Measurements from ENCODE around the gene SPATA7.

Gene SPATA7

DNA sequence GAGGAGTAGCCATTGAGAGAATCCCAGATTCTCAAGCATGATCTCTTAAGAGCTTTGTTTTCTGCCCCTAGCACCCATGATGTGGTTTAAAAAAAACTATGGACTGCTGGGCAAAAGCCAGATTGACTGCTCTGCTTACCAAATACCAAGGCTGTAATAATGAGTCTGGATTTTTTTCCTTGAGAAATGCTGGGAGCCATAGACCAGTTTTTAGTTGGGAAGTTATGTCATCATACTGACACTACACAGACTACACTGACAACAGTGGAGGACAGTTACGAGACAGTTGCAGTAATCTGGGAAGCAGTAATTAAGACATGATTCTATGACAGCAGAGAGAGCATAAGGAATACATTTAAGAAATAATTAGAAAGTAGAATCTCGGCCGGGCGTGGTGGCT is 35.8 kb downstream of the SPATA7 start:
- DNase-seq: no peak

DNA sequence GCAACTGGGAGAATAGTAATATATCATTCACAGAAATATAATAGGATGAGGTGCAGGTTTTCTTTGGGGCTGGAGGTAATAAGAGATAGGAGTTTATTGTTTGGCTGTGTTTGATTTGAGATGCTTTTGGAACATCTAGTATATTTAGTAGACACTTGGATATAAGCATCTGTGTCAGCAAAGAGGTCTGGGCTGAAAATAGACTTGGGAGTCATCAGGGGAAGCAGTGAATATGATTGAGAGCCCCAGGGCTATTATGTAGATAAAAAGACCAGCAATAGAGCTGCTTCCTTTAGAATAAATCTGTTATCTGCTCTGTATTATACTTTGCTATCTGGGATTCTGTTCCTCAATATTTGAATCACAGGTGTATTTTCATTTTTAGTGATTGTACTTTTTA is 36.6 kb downstream of the SPATA7 start:
- no peak for DNase-seq

DNA sequence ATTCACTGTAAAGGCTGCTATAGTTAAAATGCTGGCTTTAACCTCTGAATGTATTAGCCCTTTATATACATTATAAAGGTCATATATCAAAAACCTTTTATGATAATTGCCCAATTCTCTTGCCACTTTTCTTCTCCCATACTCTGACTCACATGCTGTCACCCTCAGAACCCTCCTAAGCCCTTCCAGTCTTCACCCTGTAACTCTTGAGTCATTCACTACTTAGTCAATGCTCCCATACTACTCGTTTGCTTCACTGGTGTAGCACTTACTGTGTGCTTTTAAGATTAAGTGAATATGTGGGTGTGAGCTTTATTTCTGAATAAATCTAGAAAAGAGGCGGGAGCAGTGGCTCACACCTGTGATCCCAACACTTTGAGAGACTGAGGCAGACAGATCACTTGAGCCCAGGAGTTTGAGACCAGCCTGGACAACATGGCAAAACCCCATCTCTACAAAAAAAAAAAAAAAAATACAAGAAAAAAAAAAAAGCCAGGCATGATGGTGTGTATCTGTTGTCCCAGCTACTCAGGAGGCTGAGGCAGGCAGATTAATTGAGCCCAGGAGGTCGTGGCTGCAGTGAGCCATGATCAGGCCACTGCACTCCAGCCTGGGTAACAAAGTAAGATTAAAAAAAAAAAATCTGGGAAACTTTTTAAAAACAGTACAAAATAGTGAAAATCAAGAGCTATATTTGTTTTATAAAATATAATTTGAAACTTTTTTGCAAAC is 37.6 kb downstream of the SPATA7 start:
- DNase-seq: no peak

DNA sequence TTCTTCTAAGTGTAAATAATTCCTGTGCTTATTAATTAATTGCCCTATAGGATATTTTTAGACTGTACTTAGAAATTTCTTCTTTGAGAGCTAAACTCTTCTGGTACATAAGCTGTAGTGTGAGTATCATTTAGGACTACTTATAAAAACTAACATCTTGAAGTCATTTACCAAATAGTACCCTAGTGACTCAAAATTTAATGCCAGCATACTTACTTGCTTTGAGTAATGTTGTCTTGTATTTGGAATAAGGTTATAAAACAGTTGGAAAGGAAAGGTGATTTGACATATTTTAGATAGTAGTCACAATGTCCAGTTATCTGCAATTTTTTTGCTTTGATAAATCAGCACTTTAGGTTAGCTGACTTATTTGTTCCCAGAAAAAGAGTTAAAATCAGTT is 39.1 kb downstream of the SPATA7 start:
- DNase-seq: no peak

DNA sequence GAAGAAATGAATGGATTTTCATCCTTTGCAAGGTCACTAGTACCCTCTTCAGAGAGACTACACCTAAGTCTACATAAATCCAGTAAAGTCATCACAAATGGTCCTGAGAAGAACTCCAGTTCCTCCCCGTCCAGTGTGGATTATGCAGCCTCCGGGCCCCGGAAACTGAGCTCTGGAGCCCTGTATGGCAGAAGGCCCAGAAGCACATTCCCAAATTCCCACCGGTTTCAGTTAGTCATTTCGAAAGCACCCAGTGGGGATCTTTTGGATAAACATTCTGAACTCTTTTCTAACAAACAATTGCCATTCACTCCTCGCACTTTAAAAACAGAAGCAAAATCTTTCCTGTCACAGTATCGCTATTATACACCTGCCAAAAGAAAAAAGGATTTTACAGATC is 40.8 kb downstream of the SPATA7 start:
- no peak for DNase-seq

DNA sequence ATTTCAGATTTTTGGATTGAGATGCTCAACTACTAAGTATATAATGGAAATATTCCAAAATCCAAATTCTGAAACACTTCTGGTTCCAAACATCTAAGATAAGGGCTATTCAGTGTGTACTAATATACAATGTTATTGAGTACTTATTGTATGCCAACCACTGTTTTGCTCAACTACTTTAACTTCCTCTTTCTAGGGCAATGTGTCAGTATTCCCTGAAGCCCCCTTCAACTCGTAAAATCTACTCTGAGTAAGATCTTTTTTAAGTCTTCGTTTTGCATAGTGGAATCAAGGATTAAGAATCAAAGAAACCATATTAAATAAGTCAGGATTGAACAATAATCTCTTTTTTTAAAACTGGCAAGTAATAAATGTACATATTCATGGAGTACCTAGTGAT is 45.5 kb downstream of the SPATA7 start:
- DNase-seq: no peak

DNA sequence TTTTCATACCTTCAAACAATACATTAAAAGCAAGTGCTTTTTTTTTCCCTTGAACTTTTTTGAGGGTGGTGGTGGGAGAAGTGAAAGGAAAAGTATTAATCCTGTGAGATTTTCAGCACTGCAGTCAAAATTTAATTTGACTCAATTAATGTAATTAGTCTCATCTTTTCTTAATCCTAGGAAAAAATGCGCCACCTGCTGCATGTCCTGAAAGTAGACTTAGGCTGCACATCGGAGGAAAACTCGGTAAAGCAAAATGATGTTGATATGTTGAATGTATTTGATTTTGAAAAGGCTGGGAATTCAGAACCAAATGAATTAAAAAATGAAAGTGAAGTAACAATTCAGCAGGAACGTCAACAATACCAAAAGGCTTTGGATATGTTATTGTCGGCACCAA is 52.2 kb downstream of the SPATA7 start:
- no peak for DNase-seq

DNA sequence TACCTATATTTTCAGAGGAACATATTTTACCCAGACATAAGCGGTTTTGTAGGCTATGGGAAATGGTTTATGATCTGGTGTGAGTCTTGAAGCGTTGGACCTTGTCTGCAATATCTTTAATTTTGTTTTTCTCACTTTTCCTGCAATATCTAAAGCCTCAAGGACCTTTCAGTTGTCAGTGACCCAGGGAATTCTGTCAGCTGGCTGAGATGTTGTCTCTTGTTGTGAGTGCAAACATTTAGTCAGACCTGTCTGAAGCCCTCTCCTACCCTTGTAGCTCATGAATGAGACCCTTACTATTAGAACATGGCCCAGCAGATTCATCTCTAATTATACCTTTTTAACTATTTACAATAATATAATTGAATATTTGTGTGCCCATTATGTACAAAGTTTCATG is 53.6 kb downstream of the SPATA7 start:
- no peak for DNase-seq

DNA sequence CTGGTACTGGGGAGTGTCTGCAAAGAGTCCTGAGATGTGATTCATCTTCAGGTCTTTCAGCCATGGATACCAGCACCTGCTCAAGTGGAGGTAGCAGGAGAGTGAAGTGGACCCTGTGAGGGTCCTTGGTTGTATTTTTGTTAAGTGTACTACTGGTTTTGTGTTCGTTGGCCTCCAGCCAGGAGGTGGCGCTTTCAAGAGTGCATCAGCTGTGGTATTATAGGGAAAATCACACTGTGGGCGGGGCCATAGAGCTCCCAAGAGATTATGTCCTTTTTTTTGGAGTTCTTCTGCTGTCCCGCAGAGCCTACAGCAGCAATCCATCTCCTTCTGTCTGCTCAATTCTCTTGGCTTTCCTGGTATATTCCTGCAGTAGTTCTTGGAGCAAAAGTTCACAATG is 66.8 kb downstream of the SPATA7 start:
- DNase-seq: no peak

DNA sequence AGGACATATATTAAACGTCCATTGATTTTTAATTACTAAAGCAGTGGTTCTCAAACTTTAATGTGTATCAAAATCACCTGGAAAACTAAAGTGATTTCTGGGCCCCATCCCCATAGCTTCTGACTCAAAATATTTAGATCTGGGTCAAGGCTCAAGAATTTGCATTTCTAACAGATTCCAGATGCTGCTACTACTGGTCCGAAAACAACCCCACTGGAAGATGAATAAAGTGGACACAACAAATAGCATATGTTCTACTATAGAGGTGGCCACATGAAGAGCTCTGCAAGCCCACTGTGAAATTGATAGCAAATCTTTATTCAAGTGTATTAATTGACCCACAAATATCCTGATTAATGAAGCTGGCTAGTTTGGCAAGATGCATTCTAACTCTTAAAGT is 69.4 kb downstream of the SPATA7 start:
- no peak for DNase-seq

DNA sequence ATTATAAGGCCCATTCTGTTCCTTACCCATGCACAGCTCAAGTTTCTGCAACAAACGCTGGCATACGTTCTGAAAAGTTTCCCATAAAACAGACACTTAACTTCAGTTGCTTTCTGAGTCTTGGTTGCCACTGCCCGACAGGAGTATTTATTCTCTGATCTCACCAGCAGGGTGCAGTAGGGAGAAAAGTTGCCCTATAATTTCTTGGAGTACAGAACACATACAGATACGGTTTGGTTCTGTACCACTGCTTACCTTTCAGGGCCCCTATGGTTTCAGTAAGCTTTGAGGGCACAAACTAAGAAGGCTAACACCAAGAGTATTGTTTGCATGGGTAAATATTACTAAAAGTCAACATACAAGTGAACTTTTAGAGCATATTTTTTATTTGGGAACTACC is 77.9 kb downstream of the SPATA7 start:
- no peak for DNase-seq

DNA sequence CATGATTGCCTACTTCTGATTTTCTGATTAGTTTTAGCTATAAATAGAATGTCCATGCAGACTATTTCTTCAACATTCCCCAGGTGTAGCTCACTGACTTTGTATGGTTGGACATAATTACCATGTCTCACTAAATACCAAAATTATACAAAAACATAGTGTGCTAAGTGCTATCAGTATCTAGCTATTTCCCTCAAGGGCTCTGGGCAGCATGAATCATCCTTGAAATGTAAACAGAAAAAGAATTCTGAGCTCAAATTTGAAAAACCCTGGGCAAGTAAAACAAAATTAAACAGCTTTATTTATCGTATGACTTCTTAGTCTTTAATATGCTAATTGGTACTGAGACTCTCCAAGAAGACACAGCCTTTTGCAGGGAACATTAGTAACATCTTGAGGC is 82.9 kb downstream of the SPATA7 start:
- DNase-seq: no peak

DNA sequence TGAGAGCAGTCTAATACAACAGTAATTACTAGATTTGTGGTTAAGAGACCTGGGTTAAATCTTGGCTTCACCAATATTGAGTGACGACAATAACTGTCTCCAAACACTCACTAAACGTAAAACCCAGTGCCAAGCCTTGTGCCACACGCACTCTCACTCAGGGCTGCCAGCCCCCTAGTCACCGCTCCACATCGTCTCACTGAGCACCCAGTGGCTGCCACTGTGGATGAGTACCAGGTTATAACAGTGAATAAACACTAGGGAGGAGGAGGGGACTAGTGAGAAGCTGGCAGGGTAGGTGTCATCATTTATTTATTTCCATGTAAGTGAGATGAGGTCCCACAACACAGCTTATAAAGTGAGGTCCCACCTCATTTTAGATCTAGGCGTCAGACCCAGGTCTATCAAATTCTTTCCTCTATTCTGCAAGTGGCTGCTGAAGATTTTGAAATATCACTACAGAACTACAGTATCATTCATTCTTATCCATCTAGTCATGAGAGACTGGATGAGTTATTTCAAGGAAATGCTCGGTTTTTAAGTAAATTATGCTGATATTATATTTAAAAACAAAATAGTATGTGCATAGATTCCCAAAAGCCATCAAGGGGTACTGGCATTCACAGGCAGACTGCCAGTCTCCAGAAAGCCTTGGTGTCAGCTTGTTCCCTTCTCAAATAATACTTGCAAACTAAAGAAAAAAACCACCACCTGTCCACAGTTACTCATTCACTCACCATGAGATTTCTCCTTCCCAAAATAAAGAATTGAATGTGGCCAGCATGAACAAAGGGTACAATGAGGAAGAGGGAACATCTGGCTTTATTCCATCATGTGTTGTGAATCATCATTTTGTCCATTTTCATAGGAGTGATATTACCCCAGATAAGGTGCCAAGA is 85.3 kb downstream of the SPATA7 start:
- no peak for DNase-seq

DNA sequence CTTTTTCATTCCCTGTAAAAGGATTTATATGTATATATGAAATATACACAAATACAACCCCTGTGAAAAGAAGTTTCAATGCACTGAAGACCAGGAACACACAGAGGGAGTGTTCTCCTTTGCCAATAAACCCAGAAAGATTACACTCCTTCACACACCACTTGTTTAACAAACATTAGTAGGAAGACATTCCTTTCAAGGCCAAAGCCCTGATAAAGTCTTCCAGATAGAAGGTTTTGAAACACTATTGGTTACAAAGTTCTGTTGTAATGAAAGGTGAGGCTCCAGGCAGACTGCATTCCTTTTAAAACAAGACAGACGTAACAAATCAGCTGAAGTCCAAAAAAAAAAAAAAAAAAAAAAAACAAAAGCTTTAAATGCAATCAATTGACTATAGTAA is 88.3 kb downstream of the SPATA7 start:
- DNase-seq: no peak

DNA sequence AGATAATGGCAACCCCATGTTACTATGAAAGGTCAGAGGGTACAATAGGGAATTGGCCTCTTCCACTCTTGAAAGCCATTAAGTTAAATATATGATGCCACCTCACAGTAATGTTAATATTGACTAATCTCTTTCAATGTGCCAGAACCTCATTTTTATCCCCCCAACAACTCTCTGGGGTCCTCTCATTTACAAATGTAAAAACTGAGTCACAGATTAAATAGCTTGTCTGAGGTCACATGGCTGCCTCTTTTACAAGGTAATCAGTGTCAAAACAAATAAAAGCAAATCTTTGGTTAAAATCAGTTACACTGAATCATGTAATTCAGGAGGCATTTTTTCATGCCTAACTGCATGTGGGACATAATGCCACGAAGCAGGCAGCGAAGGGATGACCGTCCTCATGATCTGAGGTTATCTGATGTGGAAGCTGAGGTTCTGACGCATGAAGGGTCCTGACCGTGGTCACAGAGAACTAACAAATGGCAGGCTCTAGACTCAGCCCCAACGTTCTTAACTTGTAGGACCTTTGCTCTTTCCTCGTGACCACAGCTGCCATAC is 90.8 kb downstream of the SPATA7 start:
- DNase-seq: no peak

DNA sequence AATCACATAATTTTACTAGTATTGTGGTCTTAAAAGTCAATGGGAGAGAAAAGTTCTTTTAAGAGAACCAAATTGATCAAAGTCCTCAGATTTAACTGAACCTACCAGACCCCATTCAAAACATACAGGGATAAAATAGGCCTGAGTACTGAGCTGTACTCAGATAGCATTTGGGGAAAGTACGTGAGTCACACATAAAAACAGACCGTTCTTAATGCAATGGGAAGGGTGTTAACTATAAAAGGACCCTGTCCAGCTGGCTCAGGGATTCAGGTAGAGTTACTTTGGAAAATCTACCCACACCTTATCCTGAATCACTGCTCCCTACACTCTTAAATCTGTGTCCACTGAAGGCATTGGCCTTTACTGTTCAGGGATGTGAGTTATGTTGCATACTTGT is 91.4 kb downstream of the SPATA7 start:
- no peak for DNase-seq

DNA sequence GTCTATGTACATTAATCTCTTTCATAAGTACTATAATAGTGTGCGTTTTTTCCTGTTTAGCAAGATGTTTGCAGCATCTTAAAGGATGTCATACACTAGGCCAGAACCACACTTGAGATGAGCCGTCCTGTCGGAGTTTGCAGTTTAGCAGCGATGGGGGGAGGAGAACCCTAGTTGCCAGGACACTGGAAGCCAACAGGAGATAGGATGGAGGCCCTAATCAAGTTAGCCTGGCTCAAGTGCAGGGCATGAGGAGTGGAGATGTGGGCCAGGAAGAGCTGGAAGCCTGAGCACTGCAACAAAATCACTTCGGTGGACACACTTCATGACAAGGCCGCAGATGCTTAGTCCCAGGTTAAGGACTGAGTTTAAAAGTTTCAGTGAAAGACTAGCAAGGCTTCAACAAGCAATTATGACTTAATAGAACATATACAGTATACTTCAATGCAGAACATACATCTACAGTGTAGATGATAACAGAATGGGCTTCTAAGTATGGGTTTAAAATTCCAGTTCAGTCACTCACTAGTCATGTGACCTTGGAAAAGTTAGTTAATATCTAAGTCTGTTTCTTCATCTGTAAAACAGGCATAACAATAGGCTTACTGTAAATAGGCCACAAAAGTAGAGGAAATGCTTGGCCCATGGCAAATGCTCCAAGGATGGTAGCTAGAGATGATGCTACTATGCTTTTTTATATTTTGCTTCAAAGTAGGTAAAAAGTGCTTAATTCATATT is 92.2 kb downstream of the SPATA7 start:
- no peak for DNase-seq

DNA sequence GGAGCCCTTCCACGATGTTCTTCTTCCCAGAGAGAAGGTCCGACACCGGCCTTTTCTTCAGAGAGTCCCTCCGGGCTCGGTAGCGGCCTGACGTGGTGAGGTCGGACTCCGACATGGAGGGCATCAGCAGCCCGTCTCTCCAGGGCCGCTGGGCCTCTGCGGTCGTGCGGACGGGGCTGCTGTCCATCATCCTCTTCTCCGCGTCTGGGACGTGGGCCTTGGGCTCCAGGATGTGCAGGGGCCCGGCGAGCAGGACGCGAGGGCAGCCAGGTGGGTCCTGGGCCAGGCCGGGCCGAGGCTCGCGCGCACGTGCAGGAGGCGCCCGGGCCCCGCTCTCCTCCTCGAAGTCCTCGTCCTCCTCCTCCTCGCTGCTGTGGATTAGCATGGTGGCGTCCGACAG is 93.5 kb downstream of the SPATA7 start:
- no peak for DNase-seq

DNA sequence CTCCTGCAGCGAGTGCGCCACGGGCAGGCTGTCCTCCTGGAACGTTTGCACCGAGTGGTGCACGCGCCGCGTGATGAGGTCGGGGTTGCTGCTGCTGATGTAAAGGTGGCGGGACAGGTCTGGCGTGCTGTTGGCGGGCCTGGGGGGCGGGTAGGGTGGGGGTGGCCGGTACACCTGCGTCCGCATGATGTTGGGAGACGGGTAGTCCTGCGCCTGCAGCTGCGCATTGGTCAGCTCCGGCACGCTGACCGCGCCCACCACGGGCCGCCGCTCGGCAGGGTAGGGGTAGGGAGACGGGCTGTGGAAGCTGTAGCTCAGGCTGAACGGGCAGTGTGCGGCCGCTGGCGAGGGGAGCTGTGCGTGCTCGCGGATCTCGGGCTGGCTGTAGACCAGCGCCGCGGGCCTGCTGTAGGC is 94.1 kb downstream of the SPATA7 start:
- no peak for DNase-seq

DNA sequence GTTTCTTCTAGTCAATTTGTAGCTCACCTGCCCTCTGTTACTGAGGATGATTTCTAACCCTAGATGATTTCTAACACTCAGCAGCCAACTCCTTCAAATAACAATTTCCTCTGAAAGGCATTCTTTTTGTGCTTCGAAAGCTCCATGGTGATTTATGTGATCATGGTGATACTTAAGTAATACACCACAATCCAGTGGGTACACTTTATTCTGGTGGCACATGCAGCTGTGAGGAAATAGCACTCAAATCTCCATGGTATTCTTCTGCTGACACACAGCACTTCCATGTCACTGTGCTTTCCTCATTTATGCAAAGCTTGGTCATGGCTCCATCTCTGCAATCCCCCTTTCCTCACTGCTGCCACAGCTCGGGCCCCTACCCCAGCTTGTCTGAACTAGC is 95.6 kb downstream of the SPATA7 start:
- no peak for DNase-seq

DNA sequence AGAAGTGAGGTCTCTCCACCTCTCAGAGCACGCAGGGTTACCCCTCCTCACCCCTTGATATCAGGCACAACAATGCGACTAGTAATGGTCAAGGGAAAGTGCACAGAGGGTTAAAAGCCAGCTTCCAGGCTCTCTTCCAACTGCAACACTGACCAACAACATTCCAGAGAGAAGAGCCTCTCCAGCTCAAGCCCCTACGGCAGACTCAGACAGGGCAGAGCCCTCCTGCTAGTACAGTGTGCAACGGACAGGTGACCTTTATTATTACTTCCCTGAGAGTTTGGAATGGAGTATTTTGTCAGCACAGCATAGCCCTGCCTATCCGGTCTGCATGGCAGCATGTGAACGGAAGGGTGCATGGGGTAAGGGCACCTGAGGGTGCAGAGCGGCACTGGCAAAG is 96.3 kb downstream of the SPATA7 start:
- DNase-seq: no peak

DNA sequence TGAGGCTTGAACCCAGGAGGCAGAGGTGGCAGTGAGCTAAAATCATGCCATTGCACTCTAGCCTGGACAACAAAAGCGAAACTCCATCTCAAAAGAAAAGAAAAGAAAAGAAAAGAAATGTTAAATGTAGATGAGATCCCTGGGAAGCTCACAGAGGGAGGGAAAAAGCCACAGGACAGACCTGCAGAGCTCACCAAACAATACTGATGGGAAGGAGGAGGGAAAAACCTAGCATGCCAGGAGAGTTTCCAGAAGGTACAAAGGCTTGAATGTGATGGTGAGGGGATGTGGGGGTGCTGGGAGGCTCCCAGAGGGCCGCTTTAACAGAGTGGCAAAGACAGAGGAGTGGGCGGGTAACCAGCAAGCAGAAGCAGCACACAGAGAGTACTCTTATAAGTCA is 97.1 kb downstream of the SPATA7 start:
- no peak for DNase-seq

Measured in NCI-H524 treated with DMSO at 0.1 percent for 48 hours (cell line).